Measurements from ENCODE around the gene SLCO1B1. TPM values are rescaled to one million over a fixed set of nuclear protein-coding genes. Genes with fewer than 3 reads are reported as not detected.

The SLCO1B1 gene
- total and polyA plus RNA-seq, 2 donors (not counting 1 experiment from before 2014, with no cell fraction given), result not detected

- no CpG with 5 or more reads among the region's 1 CpG for WGBS (ENCODE audit: insufficient coverage)
- Mint-ChIP-seq H3K27me3 (no peaks in the 10 kb centered on the region), H3K9me3 (ENCODE audit: insufficient read depth) (peaks cover 8% of the 10 kb centered on the region), H3K4me3 (no peak overlapping the region), H3K27ac (no peak overlapping the region), H3K4me1 (no peaks in the 10 kb centered on the region)
- Histone ChIP-seq H3K4me2 (replicated peaks; ENCODE audit: low read depth, low read length, poor library complexity, severe bottlenecking) (no peak overlapping the region), H3K79me2 (ENCODE audit: control insufficient read depth, insufficient read depth, low read length) (no peaks in the 10 kb centered on the region), H3K27ac (ENCODE audit: low read length in 2 of 2) (no peak overlapping the region), H3K27me3 (replicated peaks in 1 of 4; ENCODE audit: control extremely low read depth in 1 of 4, control insufficient read depth in 3 of 4, insufficient read depth in 4 of 4, low read length in 3 of 4) (no peaks in the 10 kb centered on the region), H3K9ac (ENCODE audit: low read length) (no peak overlapping the region), H3K4me3 (ENCODE audit: control extremely low read depth in 1 of 5, extremely low read depth in 1 of 5, insufficient read depth in 1 of 5, low read depth in 2 of 5, low read length in 4 of 5) (no peak overlapping the region), H3K36me3 (replicated peaks in 1 of 2; ENCODE audit: control extremely low read depth in 1 of 2, control insufficient read depth in 1 of 2, extremely low read depth in 1 of 2, insufficient read depth in 2 of 2, low read length in 1 of 2) (no peaks in the 10 kb centered on the region), H3K4me1 (ENCODE audit: control insufficient read depth in 2 of 2, insufficient read depth in 2 of 2, low read length in 2 of 2) (no peaks in the 10 kb centered on the region), H3K9me3 (ENCODE audit: control extremely low read depth in 1 of 3, control insufficient read depth in 2 of 3, insufficient read depth in 1 of 3, low read length in 2 of 3) (no peaks in the 10 kb centered on the region), H4K20me1 (ENCODE audit: control insufficient read depth, insufficient read depth, low read length, poor library complexity, severe bottlenecking) (no peaks in the 10 kb centered on the region), H2AFZ (ENCODE audit: insufficient read depth, low read depth, low read length, poor library complexity, severe bottlenecking) (no peak overlapping the region)
- DNase-seq, result no peak
- intact Hi-C loops (cut with micrococcal nuclease), result no loop called here
- TF ChIP-seq EZH2 (IDR thresholded peaks at IDR 0.05; ENCODE audit: borderline replicate concordance, insufficient read depth, low read depth, low read length, poor library complexity, severe bottlenecking) (no peak), CTCF (IDR thresholded peaks at IDR 0.05) (no peak)
- ChIA-PET CTCF (no interaction called here), POLR2A (no interaction called here)
- no peak for ATAC-seq (ENCODE audit: low read depth)
These were observed 41.1 kb downstream of the SLCO1B1 start for GRCh38 chr12:21172079-21172478.

- ATAC-seq (ENCODE audit: low read depth) (no peak), DNase-seq (no peak)
- CTCF ChIA-PET, result no interaction called here
- no peak for TF ChIP-seq CTCF (IDR thresholded peaks at IDR 0.05)
- intact Hi-C loops (cut with micrococcal nuclease), result no loop called here
- no peak overlapping the region for H3K27ac Mint-ChIP-seq
- Histone ChIP-seq H3K79me2 (ENCODE audit: control insufficient read depth, insufficient read depth, low read length) (no peaks in the 10 kb centered on the region), H2AFZ (ENCODE audit: insufficient read depth, low read depth, low read length, poor library complexity, severe bottlenecking) (no peak overlapping the region), H3K4me3 (ENCODE audit: control extremely low read depth in 1 of 5, extremely low read depth in 1 of 5, insufficient read depth in 1 of 5, low read depth in 2 of 5, low read length in 4 of 5) (no peak overlapping the region), H3K4me2 (replicated peaks; ENCODE audit: low read depth, low read length, poor library complexity, severe bottlenecking) (no peak overlapping the region), H3K27ac (ENCODE audit: low read length in 2 of 2) (no peak overlapping the region), H3K9me3 (ENCODE audit: control extremely low read depth in 1 of 3, control insufficient read depth in 2 of 3, insufficient read depth in 1 of 3, low read length in 2 of 3) (peaks cover 0 to 6% (median 0%) of the 10 kb centered on the region in 3 donors), H4K20me1 (ENCODE audit: control insufficient read depth, insufficient read depth, low read length, poor library complexity, severe bottlenecking) (no peaks in the 10 kb centered on the region), H3K9ac (ENCODE audit: low read length) (no peak overlapping the region), H3K36me3 (replicated peaks in 1 of 2; ENCODE audit: control extremely low read depth in 1 of 2, control insufficient read depth in 1 of 2, extremely low read depth in 1 of 2, insufficient read depth in 2 of 2, low read length in 1 of 2) (no peaks in the 10 kb centered on the region), H3K27me3 (replicated peaks in 1 of 4; ENCODE audit: control extremely low read depth in 1 of 4, control insufficient read depth in 3 of 4, insufficient read depth in 4 of 4, low read length in 3 of 4) (no peaks in the 10 kb centered on the region), H3K4me1 (ENCODE audit: control insufficient read depth in 2 of 2, insufficient read depth in 2 of 2, low read length in 2 of 2) (no peaks in the 10 kb centered on the region)
- WGBS (ENCODE audit: insufficient coverage), result no CpG with 5 or more reads among the region's 3 CpGs
- no peaks in the 10 kb centered on the region for H3K4me1 Mint-ChIP-seq
- no peak overlapping the region for H3K4me3 Mint-ChIP-seq
- POLR2A ChIA-PET, result no interaction called here
- no peaks in the 10 kb centered on the region for H3K27me3 Mint-ChIP-seq
- H3K9me3 Mint-ChIP-seq (ENCODE audit: insufficient read depth), result no peaks in the 10 kb centered on the region
These were observed 52.8 kb downstream of the SLCO1B1 start for GRCh38 chr12:21183721-21184275.

All from B cell (primary cell).